ENCODE data around the gene NOM1.

DNA sequence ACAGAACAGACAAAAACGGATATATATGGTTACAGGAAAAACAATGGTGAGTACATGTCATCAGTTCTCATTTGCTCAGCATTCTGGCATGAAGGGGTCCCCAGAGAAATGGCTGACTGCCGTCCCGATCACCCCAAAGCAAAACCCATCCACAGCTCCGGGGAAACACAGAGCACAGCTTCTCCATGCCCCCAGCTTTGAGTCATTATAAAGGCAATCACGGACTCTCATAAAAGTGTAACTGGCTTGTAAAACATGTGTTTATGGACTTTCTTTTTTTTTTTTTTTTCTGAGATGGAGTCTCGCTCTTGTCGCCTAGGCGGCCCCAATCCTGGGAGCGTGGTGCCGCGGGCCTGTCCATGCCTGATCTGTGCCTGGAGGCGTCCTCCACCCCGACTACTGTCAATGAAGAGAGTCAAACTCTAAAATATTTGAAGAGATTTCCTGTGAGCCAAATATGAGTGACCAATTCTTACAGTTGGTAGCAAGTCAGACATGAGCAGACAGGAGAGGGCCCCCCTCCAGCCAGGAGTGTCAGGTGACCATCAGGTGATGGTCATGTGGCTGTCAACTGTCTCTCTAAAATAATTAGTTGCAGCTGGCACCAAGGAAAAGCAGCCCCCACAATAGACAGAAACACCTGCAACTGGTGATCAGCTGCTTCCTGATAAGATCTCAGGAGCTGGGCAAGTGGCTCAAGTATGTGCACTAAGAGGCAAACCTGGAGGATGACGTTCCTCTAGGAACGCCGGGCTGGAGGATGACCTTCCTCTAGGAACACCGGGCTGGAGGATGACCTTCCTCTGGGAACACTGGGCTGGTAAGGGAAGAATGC is 21.7 kb upstream of the NOM1 start:
- TF ChIP-seq, protein P1, sequence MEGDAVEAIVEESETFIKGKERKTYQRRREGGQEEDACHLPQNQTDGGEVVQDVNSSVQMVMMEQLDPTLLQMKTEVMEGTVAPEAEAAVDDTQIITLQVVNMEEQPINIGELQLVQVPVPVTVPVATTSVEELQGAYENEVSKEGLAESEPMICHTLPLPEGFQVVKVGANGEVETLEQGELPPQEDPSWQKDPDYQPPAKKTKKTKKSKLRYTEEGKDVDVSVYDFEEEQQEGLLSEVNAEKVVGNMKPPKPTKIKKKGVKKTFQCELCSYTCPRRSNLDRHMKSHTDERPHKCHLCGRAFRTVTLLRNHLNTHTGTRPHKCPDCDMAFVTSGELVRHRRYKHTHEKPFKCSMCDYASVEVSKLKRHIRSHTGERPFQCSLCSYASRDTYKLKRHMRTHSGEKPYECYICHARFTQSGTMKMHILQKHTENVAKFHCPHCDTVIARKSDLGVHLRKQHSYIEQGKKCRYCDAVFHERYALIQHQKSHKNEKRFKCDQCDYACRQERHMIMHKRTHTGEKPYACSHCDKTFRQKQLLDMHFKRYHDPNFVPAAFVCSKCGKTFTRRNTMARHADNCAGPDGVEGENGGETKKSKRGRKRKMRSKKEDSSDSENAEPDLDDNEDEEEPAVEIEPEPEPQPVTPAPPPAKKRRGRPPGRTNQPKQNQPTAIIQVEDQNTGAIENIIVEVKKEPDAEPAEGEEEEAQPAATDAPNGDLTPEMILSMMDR (IDR thresholded peaks at IDR 0.05 in 4 of 5, conservative IDR thresholded peaks at IDR 0.05 in 1 of 5): no peak
- no peak for TF ChIP-seq POLR2A (IDR thresholded peaks at IDR 0.05)

Data from gastrocnemius medialis (tissue), 4 donors.